Epithelial cell of esophagus (primary cell): ENCODE results near the gene ORC5.
A peak's percentile ranks its signal among the peaks of the same experiment; 100 is the strongest.

Experiments used
- DNase-seq: peaks from one replicate; pipeline ENCODE4 v3.0.0; 2010; ENCODE audit warnings: low read depth
- H3K4me3 ChIP-seq: 2 replicates; pipeline ENCODE4 v1.5.1; 2011; ENCODE audit warnings: mild to moderate bottlenecking, low read length, control low read depth
- TF ChIP-seq, protein P1 (sequence below): IDR thresholded peaks from 2 replicates; pipeline ENCODE4 v1.5.1; 2011; ENCODE audit warnings: low read depth, mild to moderate bottlenecking, low read length, control low read depth, inconsistent platforms; ENCODE audit not compliant: insufficient read depth; ENCODE audit errors: missing control alignments

Gene ORC5

DNA sequence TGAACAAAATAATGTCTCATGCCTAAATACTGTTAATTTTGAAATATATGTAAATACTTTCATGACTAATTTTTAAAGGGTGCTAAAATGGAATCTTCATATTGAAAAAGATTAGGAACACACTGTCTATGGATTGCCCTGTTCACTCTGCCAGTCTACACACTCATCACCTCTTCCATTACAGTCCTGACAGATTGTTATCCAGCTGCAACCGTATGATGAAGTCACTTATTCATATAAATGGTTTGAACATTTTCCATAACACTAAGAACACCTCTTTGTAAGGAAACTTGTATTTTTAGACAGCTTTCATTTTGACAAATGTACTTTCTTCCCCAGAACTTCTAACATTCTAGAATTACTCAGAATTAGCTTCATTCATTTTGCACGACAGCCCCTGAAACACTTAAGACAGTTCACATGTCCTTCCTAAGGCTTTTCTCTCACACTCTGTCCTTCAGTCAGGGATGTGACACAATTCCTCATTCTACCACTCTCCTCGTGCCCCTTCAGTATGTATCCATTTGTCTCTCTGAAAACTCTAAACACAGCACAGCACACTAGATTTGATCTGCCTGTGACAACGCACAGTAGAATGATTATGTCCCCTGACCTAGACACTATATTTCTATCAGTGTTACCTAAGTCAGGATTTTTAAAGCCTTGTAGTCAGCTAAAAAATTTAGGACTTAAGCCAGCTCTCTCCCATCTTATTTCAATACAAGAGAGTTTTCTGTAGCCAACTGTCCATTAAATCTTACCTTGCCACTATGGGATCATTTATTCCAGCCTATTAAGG, 71.9 kb downstream of the ORC5 start:
- H3K4me3 ChIP-seq, result no peak overlapping the region
- no peak for DNase-seq
- TF ChIP-seq, protein P1, sequence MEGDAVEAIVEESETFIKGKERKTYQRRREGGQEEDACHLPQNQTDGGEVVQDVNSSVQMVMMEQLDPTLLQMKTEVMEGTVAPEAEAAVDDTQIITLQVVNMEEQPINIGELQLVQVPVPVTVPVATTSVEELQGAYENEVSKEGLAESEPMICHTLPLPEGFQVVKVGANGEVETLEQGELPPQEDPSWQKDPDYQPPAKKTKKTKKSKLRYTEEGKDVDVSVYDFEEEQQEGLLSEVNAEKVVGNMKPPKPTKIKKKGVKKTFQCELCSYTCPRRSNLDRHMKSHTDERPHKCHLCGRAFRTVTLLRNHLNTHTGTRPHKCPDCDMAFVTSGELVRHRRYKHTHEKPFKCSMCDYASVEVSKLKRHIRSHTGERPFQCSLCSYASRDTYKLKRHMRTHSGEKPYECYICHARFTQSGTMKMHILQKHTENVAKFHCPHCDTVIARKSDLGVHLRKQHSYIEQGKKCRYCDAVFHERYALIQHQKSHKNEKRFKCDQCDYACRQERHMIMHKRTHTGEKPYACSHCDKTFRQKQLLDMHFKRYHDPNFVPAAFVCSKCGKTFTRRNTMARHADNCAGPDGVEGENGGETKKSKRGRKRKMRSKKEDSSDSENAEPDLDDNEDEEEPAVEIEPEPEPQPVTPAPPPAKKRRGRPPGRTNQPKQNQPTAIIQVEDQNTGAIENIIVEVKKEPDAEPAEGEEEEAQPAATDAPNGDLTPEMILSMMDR, result no peak

DNA sequence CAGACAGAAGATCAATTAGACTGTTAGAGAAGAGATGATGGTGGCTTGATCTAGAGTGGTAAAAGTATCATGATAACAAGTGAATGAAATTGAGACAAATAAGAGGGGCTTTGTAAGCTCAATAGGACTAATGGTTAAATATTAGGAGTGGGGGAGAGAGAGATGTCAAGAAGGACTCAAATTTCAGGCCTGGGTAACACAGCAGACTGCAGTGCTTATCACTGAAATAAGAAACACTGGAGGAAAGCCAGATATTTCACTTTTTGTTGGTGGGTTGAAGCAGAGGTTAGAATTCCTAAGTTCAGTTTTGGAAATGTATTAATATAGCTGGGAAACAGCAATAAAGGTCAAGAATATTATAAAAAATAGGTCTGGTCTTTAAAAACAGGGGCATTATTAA, 74.6 kb downstream of the ORC5 start:
- TF ChIP-seq, protein P1, result no peak
- DNase-seq, result no peak

DNA sequence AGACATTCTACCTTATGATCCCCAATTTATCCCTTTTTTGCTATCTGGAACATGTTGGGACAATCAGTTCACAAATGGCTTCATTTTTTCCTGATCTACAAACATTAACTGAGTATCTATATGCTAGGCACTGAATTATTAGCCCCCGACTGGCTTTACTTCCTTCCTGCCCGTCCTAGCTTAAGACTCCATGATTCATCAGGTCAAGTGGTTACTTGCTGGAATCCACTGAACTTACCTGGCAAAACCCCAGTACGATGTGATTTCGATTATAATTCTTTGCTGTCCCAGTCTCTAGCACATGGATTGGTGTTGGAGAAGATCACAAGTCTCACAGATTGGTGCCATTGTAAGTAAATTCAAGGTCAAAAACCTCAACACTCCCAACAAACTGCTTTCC, 77.1 kb downstream of the ORC5 start:
- DNase-seq, result peak; percentile 70

More for the DNA sequence above, 74.6 kb downstream of the ORC5 start:
- H3K4me3 ChIP-seq, result no peak overlapping the region

DNA sequence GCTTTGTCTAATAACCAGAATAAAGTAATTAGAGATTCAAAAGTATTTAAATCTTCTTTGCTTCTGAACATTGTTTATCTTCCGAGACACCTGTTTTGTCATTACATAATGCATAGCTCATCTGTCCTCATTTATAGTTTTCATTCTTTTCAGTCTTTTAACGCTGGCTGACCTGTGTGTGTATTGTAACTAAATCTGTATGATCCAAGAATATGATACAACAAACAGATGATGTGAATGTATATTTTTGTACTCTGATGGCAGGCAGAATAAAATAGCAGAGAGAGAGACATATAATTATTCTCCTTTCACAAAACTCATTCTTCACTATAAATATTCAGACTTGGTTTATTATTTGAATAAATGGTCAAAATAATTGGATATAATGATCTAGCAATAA, 80.6 kb downstream of the ORC5 start:
- no peak for DNase-seq
- TF ChIP-seq, protein P1, result no peak
- no peak overlapping the region for H3K4me3 ChIP-seq

More for the DNA sequence above, 77.1 kb downstream of the ORC5 start:
- TF ChIP-seq, protein P1, result no peak
- H3K4me3 ChIP-seq, result no peak overlapping the region

DNA sequence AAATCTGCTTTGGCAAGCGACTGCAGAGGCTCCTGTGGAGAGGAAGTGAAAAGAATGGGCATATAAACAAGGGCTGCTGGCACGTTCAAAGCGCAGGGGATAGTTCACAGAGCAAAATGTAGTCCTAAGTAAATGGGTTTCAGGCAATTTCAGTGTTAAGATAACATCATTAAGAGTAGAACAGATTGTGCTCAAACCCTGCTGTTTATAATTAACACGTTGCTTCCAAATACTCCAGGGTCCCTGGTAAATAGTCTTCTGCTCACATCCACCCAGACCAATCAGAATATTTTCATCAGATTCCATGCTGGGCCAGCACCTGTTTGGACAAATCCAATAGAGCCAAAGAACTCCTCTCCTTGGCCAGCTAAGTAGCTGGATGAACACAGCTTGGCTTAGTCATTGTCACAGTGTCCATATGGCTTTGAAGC, 81.4 kb downstream of the ORC5 start:
- TF ChIP-seq, protein P1, result no peak
- no peak for DNase-seq
- no peak overlapping the region for H3K4me3 ChIP-seq

DNA sequence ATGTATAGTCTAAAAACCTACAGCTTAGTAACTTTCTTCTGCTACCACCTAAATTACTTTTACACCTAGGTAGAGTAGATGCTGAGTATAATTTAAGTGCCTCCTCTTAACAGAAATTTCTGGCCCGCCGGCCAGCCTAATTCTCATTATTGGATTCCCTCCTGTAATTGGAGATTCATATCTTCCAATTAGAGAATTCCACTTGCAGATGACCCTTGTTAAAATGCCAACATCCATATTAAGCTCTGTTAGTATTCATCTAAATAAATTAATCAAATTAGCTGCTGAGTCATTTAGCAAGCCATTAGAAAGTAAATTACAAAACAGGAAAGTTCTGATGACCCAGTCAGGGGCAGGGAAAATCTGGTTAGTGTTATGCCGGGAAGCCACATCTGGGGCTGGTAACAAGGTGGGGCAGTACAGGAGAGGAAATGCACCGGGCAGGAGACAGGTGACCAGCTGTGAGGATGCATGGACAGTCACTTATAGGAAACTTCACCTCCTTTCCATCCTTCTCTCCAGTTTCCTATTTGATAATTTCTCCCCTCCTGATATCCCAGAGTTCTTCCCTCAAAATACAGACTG, 82.8 kb downstream of the ORC5 start:
- DNase-seq, result no peak
- TF ChIP-seq, protein P1, result no peak
- H3K4me3 ChIP-seq, result no peak overlapping the region
